ENCODE data around the gene BMPR1B.
"Not testable (repeated sequence)": the region's sequence is repeated elsewhere in the genome, so short reads cannot be mapped to it uniquely, and the experiment has no call there.

The BMPR1B gene

GRCh38 chr4:95049551-95050233 lies 291.9 kb downstream of the BMPR1B start:
- DNase-seq: no peak

- DNase-seq: no peak
These were observed 293.4 kb downstream of the BMPR1B start for GRCh38 chr4:95050980-95051701.

GRCh38 chr4:95051702-95052020 lies 293.9 kb downstream of the BMPR1B start:
- no peak for DNase-seq

- DNase-seq: no peak
These were observed 301.2 kb downstream of the BMPR1B start for GRCh38 chr4:95058991-95059390.

GRCh38 chr4:95059663-95060062 lies 301.9 kb downstream of the BMPR1B start:
- no peak for DNase-seq

- DNase-seq: no peak
These were observed 303.5 kb downstream of the BMPR1B start for GRCh38 chr4:95061220-95061619.

- not testable (repeated sequence) for DNase-seq
These were observed 304.0 kb downstream of the BMPR1B start for GRCh38 chr4:95061801-95062200.

- DNase-seq: no peak
These were observed 308.3 kb downstream of the BMPR1B start for GRCh38 chr4:95066050-95066449.

- DNase-seq: no peak
These were observed 310.6 kb downstream of the BMPR1B start for GRCh38 chr4:95068401-95068800.

- no peak for DNase-seq
These were observed 311.2 kb downstream of the BMPR1B start for GRCh38 chr4:95068818-95069478.

GRCh38 chr4:95071851-95072250 lies 314.1 kb downstream of the BMPR1B start:
- DNase-seq: no peak

GRCh38 chr4:95073646-95074045 lies 315.9 kb downstream of the BMPR1B start:
- no peak for DNase-seq

GRCh38 chr4:95077864-95078263 lies 320.1 kb downstream of the BMPR1B start:
- DNase-seq: no peak

- DNase-seq: no peak
These were observed 323.2 kb downstream of the BMPR1B start for GRCh38 chr4:95080969-95081368.

GRCh38 chr4:95084584-95084983 lies 326.8 kb downstream of the BMPR1B start:
- no peak for DNase-seq

GRCh38 chr4:95085124-95085833 lies 327.5 kb downstream of the BMPR1B start:
- no peak for DNase-seq

- no peak for DNase-seq
These were observed 328.8 kb downstream of the BMPR1B start for GRCh38 chr4:95086551-95086950.

- DNase-seq: no peak
These were observed 330.1 kb downstream of the BMPR1B start for GRCh38 chr4:95087657-95088455.

GRCh38 chr4:95091272-95091671 lies 333.5 kb downstream of the BMPR1B start:
- no peak for DNase-seq

- DNase-seq: no peak
These were observed 335.0 kb downstream of the BMPR1B start for GRCh38 chr4:95092766-95093165.

GRCh38 chr4:95093460-95093859 lies 335.7 kb downstream of the BMPR1B start:
- DNase-seq: no peak

Data from NK-92 treated with Interleukin-12 subunit alpha and Interleukin-12 subunit beta, amount 100 ng/mL, for 24 hours (cell line).